MM.1S (cell line): ENCODE measurements around the gene SLC12A7.

ENCODE experiments used
- EZH2 ChIP-seq: fragments of 300-600 bp; sonication (generic); optimal IDR thresholded peaks from 2 replicates; pipeline ENCODE3; 2017; ENCODE audit warnings: low read depth, mild to moderate bottlenecking, antibody characterized with exemption, low read length, mixed read lengths
- TF ChIP-seq, protein P1 (sequence below): fragments of 300-600 bp; sonication (generic); IDR thresholded peaks from 2 replicates; pipeline ENCODE4 v1.5.1; 2016; ENCODE audit warnings: antibody characterized with exemption, low read length, mixed read lengths

GRCh38 chr5:1064383-1065142 is 47.3 kb downstream of the SLC12A7 start:
- TF ChIP-seq EZH2, result no peak
- TF ChIP-seq, protein P1, sequence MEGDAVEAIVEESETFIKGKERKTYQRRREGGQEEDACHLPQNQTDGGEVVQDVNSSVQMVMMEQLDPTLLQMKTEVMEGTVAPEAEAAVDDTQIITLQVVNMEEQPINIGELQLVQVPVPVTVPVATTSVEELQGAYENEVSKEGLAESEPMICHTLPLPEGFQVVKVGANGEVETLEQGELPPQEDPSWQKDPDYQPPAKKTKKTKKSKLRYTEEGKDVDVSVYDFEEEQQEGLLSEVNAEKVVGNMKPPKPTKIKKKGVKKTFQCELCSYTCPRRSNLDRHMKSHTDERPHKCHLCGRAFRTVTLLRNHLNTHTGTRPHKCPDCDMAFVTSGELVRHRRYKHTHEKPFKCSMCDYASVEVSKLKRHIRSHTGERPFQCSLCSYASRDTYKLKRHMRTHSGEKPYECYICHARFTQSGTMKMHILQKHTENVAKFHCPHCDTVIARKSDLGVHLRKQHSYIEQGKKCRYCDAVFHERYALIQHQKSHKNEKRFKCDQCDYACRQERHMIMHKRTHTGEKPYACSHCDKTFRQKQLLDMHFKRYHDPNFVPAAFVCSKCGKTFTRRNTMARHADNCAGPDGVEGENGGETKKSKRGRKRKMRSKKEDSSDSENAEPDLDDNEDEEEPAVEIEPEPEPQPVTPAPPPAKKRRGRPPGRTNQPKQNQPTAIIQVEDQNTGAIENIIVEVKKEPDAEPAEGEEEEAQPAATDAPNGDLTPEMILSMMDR, result no peak
